Measurements from ENCODE around the gene CRYBA4.
A peak's percentile ranks its signal among the peaks of the same experiment; 100 is the strongest.

Gene CRYBA4

DNA sequence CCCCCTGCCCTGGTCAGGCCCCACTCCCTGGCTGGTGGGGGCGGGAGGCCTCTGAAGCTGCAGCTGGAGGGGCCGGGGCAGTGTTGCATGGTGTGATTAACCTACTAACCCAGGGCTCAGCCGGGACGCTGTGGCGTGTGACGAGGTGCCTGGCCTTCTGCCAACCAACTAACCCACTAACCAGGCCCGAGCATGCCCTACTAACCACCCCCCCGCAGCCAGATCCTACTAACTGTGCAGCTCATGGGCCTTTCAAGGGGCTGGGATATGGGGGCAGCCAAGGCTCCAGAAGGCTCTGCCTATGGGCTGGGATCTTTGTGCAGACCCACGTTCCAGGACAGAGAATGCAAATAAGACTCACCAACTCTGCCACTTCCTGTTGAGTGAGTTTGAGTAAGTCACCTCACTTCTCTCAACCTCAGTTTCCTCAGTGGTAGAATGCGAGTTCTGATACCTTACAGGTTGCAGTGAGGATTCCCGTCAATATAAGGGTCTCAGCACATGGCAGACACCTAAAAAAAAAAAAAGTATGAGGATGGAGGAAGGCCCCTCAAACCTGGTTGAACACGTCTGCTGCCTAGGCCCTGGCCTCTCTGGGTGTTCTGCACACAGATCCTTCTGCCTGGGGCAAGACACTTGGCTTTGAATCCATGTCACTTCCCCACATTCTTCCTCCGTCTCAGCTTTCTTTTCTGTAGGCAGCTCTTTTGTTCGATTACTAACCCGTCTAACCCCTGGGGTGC lies 49.7 kb downstream of the CRYBA4 start:
- Histone ChIP-seq H3K36me3 (ENCODE audit: control insufficient read depth in 1 of 2, insufficient read depth in 2 of 2, low read length in 2 of 2) (no peaks in the 10 kb centered on the region), H3K27me3 (ENCODE audit: control insufficient read depth in 1 of 2, insufficient read depth in 2 of 2, low read length in 2 of 2) (no peaks in the 10 kb centered on the region), H3K4me1 (ENCODE audit: control insufficient read depth in 1 of 2, insufficient read depth in 2 of 2, low read length in 2 of 2) (peaks cover 33% of the 10 kb centered on the region in 2 donors), H3K9ac (ENCODE audit: low read depth in 1 of 2, low read length in 2 of 2) (no peak overlapping the region), H3K4me3 (ENCODE audit: low read depth in 1 of 2, low read length in 2 of 2) (peak overlapping the region in 1 of 2 donors; percentile 94), H3K27ac (ENCODE audit: low read depth, low read length) (peak overlapping the region; percentile 93), H3K9me3 (ENCODE audit: control insufficient read depth in 1 of 2, low read length in 2 of 2) (no peaks in the 10 kb centered on the region)

GRCh38 chr22:26672060-26672471 lies 50.3 kb downstream of the CRYBA4 start:
- Histone ChIP-seq H3K36me3 (ENCODE audit: control insufficient read depth in 1 of 2, insufficient read depth in 2 of 2, low read length in 2 of 2) (no peaks in the 10 kb centered on the region), H3K27ac (ENCODE audit: low read depth, low read length) (peak overlapping the region; percentile 93), H3K9me3 (ENCODE audit: control insufficient read depth in 1 of 2, low read length in 2 of 2) (no peaks in the 10 kb centered on the region), H3K4me3 (ENCODE audit: low read depth in 1 of 2, low read length in 2 of 2) (peak overlapping the region; percentile 88 to 94), H3K27me3 (ENCODE audit: control insufficient read depth in 1 of 2, insufficient read depth in 2 of 2, low read length in 2 of 2) (no peaks in the 10 kb centered on the region), H3K9ac (ENCODE audit: low read depth in 1 of 2, low read length in 2 of 2) (peak overlapping the region; percentile 94 to 98), H3K4me1 (ENCODE audit: control insufficient read depth in 1 of 2, insufficient read depth in 2 of 2, low read length in 2 of 2) (peaks cover 33% of the 10 kb centered on the region in 2 donors)

GRCh38 chr22:26672590-26673468 lies 51.1 kb downstream of the CRYBA4 start:
- H3K4me3 ChIP-seq (ENCODE audit: low read depth in 1 of 2, low read length in 2 of 2), result peak overlapping the region; percentile 88 to 94
- H3K4me1 ChIP-seq (ENCODE audit: control insufficient read depth in 1 of 2, insufficient read depth in 2 of 2, low read length in 2 of 2), result peaks cover 33% of the 10 kb centered on the region in 2 donors
- no peaks in the 10 kb centered on the region for H3K27me3 ChIP-seq (ENCODE audit: control insufficient read depth in 1 of 2, insufficient read depth in 2 of 2, low read length in 2 of 2)
- H3K9me3 ChIP-seq (ENCODE audit: control insufficient read depth in 1 of 2, low read length in 2 of 2), result no peaks in the 10 kb centered on the region
- peak overlapping the region; percentile 94 to 98 for H3K9ac ChIP-seq (ENCODE audit: low read depth in 1 of 2, low read length in 2 of 2)
- H3K36me3 ChIP-seq (ENCODE audit: control insufficient read depth in 1 of 2, insufficient read depth in 2 of 2, low read length in 2 of 2), result no peaks in the 10 kb centered on the region
- H3K27ac ChIP-seq (ENCODE audit: low read depth, low read length), result peak overlapping the region; percentile 93

- Histone ChIP-seq H3K4me1 (ENCODE audit: control insufficient read depth in 1 of 2, insufficient read depth in 2 of 2, low read length in 2 of 2) (peaks cover 33% of the 10 kb centered on the region in 2 donors), H3K9me3 (ENCODE audit: control insufficient read depth in 1 of 2, low read length in 2 of 2) (no peaks in the 10 kb centered on the region), H3K27me3 (ENCODE audit: control insufficient read depth in 1 of 2, insufficient read depth in 2 of 2, low read length in 2 of 2) (no peaks in the 10 kb centered on the region), H3K27ac (ENCODE audit: low read depth, low read length) (peak overlapping the region; percentile 93), H3K4me3 (ENCODE audit: low read depth in 1 of 2, low read length in 2 of 2) (peak overlapping the region; percentile 88 to 94), H3K36me3 (ENCODE audit: control insufficient read depth in 1 of 2, insufficient read depth in 2 of 2, low read length in 2 of 2) (no peaks in the 10 kb centered on the region), H3K9ac (ENCODE audit: low read depth in 1 of 2, low read length in 2 of 2) (peak overlapping the region; percentile 94 to 98)
These were observed 51.7 kb downstream of the CRYBA4 start for GRCh38 chr22:26673486-26673885.

GRCh38 chr22:26674211-26675190 lies 52.7 kb downstream of the CRYBA4 start:
- Histone ChIP-seq H3K27me3 (ENCODE audit: control insufficient read depth in 1 of 2, insufficient read depth in 2 of 2, low read length in 2 of 2) (no peaks in the 10 kb centered on the region), H3K36me3 (ENCODE audit: control insufficient read depth in 1 of 2, insufficient read depth in 2 of 2, low read length in 2 of 2) (no peaks in the 10 kb centered on the region), H3K4me1 (ENCODE audit: control insufficient read depth in 1 of 2, insufficient read depth in 2 of 2, low read length in 2 of 2) (peaks cover 33% of the 10 kb centered on the region in 2 donors), H3K9me3 (ENCODE audit: control insufficient read depth in 1 of 2, low read length in 2 of 2) (no peaks in the 10 kb centered on the region), H3K9ac (ENCODE audit: low read depth in 1 of 2, low read length in 2 of 2) (peak overlapping the region in 1 of 2 donors; percentile 94), H3K4me3 (ENCODE audit: low read depth in 1 of 2, low read length in 2 of 2) (peak overlapping the region; percentile 88 to 94), H3K27ac (ENCODE audit: low read depth, low read length) (no peak overlapping the region)

DNA sequence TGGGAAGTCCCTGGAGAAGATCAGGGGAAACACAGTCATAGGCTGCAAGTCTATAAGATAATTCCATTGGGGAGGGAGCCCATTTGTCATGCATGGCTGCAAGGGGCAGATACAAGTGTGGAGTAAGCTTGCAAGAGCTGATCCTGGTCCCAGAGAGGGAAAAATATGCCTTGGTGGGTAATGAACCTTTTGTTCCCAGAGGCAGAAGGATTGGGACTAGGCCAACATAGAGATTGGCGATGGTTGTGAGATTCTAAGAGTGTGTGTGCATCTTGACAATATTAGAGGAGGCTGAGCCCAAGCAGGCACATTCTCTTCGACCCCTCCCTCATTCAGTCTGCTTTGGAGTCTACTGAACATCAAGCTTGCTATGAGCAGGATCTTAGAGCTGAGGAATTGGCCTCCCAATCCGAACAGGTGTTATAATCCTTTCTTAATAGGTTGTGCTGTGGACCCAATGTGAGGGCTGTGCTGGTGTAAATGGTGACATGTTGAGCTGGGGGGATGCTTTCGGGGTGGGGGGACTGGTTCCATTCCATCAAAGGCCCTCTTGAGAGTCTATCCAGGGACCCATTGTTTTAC lies 54.0 kb downstream of the CRYBA4 start:
- peaks cover 33% of the 10 kb centered on the region in 2 donors for H3K4me1 ChIP-seq (ENCODE audit: control insufficient read depth in 1 of 2, insufficient read depth in 2 of 2, low read length in 2 of 2)
- no peak overlapping the region for H3K27ac ChIP-seq (ENCODE audit: low read depth, low read length)
- peaks cover 3 to 6% of the 10 kb centered on the region in 2 donors for H3K36me3 ChIP-seq (ENCODE audit: control insufficient read depth in 1 of 2, insufficient read depth in 2 of 2, low read length in 2 of 2)
- H3K9ac ChIP-seq (ENCODE audit: low read depth in 1 of 2, low read length in 2 of 2), result no peak overlapping the region
- no peaks in the 10 kb centered on the region for H3K27me3 ChIP-seq (ENCODE audit: control insufficient read depth in 1 of 2, insufficient read depth in 2 of 2, low read length in 2 of 2)
- no peaks in the 10 kb centered on the region for H3K9me3 ChIP-seq (ENCODE audit: control insufficient read depth in 1 of 2, low read length in 2 of 2)
- no peak overlapping the region for H3K4me3 ChIP-seq (ENCODE audit: low read depth in 1 of 2, low read length in 2 of 2)

DNA sequence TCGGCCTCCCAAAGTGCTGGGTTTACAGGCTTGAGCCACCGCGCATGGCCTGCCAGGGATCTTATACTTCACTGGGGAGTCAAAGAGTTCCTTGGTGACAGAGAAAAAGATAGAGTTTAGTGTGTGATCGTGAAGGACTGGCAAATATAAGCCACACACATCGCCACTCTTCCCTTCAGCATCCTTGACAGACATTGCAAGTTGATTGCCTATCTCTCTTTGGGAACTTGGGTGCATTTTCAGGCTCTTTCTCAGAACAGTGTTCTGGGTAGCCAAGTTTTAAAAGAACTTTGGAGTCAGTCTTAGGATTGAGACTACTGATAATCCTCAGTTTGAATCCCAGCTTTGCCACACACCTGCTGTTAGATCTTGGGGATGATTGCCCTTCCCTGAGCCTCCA lies 55.5 kb downstream of the CRYBA4 start:
- Histone ChIP-seq H3K36me3 (ENCODE audit: control insufficient read depth in 1 of 2, insufficient read depth in 2 of 2, low read length in 2 of 2) (peaks cover 11 to 19% of the 10 kb centered on the region in 2 donors), H3K9ac (ENCODE audit: low read depth in 1 of 2, low read length in 2 of 2) (no peak overlapping the region), H3K27ac (ENCODE audit: low read depth, low read length) (no peak overlapping the region), H3K27me3 (ENCODE audit: control insufficient read depth in 1 of 2, insufficient read depth in 2 of 2, low read length in 2 of 2) (no peaks in the 10 kb centered on the region), H3K4me3 (ENCODE audit: low read depth in 1 of 2, low read length in 2 of 2) (no peak overlapping the region), H3K9me3 (ENCODE audit: control insufficient read depth in 1 of 2, low read length in 2 of 2) (no peaks in the 10 kb centered on the region), H3K4me1 (ENCODE audit: control insufficient read depth in 1 of 2, insufficient read depth in 2 of 2, low read length in 2 of 2) (peaks cover 26 to 30% of the 10 kb centered on the region in 2 donors)

GRCh38 chr22:26679003-26679629 lies 57.4 kb downstream of the CRYBA4 start:
- H3K4me3 ChIP-seq (ENCODE audit: low read depth in 1 of 2, low read length in 2 of 2), result no peak overlapping the region
- peaks cover 15 to 22% of the 10 kb centered on the region in 2 donors for H3K36me3 ChIP-seq (ENCODE audit: control insufficient read depth in 1 of 2, insufficient read depth in 2 of 2, low read length in 2 of 2)
- no peaks in the 10 kb centered on the region for H3K9me3 ChIP-seq (ENCODE audit: control insufficient read depth in 1 of 2, low read length in 2 of 2)
- H3K27me3 ChIP-seq (ENCODE audit: control insufficient read depth in 1 of 2, insufficient read depth in 2 of 2, low read length in 2 of 2), result no peaks in the 10 kb centered on the region
- H3K4me1 ChIP-seq (ENCODE audit: control insufficient read depth in 1 of 2, insufficient read depth in 2 of 2, low read length in 2 of 2), result peaks cover 15 to 17% of the 10 kb centered on the region in 2 donors
- no peak overlapping the region for H3K9ac ChIP-seq (ENCODE audit: low read depth in 1 of 2, low read length in 2 of 2)
- H3K27ac ChIP-seq (ENCODE audit: low read depth, low read length), result no peak overlapping the region
